Fibroblast of the aortic adventitia (primary cell): ENCODE results near the gene RELB. TPM values are rescaled to one million over a fixed set of nuclear protein-coding genes. Genes with fewer than 3 reads are reported as not detected.

ENCODE experiments used
- DNase-seq: peaks from one replicate; pipeline ENCODE4 v3.0.0-alpha.2; 2010; ENCODE audit warnings: low read depth
- H3K4me3 ChIP-seq: 2 replicates; pipeline ENCODE4 v1.5.1; 2011; ENCODE audit warnings: low read depth, mild to moderate bottlenecking, control low read depth, low read length, moderate library complexity
- CTCF ChIP-seq: IDR thresholded peaks from 2 replicates; pipeline ENCODE4 v1.5.1; 2011; ENCODE audit warnings: mild to moderate bottlenecking, low read length, control low read depth, inconsistent platforms; ENCODE audit not compliant: insufficient read depth
- total RNA-seq: library from RNA; depleted of rRNA; stranded (reverse); fragments of >200 nt; gene quantifications from 2 replicates; pipeline ENCODE4 v1.2.3, GENCODE V29; 2012; ENCODE audit warnings: low replicate concordance

The RELB gene
- total RNA-seq, 1 donor, result 5.9 TPM

GRCh38 chr19:45047188-45047797, 46.0 kb downstream of the RELB start:
- no peak for TF ChIP-seq CTCF
- no peak overlapping the region for H3K4me3 ChIP-seq
- no peak for DNase-seq

- DNase-seq, result no peak
- H3K4me3 ChIP-seq, result no peak overlapping the region
- no peak for TF ChIP-seq CTCF
Measured at GRCh38 chr19:45049073-45049736, 47.9 kb downstream of the RELB start.

- H3K4me3 ChIP-seq, result no peak overlapping the region
- TF ChIP-seq CTCF, result no peak
- DNase-seq, result no peak
Measured at GRCh38 chr19:45050036-45050435, 48.8 kb downstream of the RELB start.

GRCh38 chr19:45051929-45052579, 50.8 kb downstream of the RELB start:
- no peak for TF ChIP-seq CTCF
- no peak for DNase-seq
- no peak overlapping the region for H3K4me3 ChIP-seq

GRCh38 chr19:45056831-45057230, 55.6 kb downstream of the RELB start:
- no peak for TF ChIP-seq CTCF
- DNase-seq, result no peak
- H3K4me3 ChIP-seq, result no peak overlapping the region

- TF ChIP-seq CTCF, result no peak
- DNase-seq, result no peak
- H3K4me3 ChIP-seq, result no peak overlapping the region
Measured at GRCh38 chr19:45057444-45057843, 56.2 kb downstream of the RELB start.
